GM19397 (cell line): ENCODE data around the gene LRRC8E.
"Not testable (repeated sequence)": the region's sequence is repeated elsewhere in the genome, so short reads cannot be mapped to it uniquely, and the experiment has no call there.

Experiments
- ATAC-seq: cut with Tn5 transposase; IDR thresholded peaks from one replicate; pipeline ENCODE4 v1.9.1; 2021; ENCODE audit warnings: mild to moderate bottlenecking, moderate library complexity; ENCODE audit not compliant: unreplicated experiment

The LRRC8E gene

GRCh38 chr19:7928741-7929701 is 40.7 kb downstream of the LRRC8E start:
- ATAC-seq: no peak

GRCh38 chr19:7930030-7930429 is 41.7 kb downstream of the LRRC8E start:
- not testable (repeated sequence) for ATAC-seq

- ATAC-seq: no peak
Observed at GRCh38 chr19:7930765-7931164, 42.5 kb downstream of the LRRC8E start.

- ATAC-seq: no peak
Observed at GRCh38 chr19:7931221-7932061, 43.1 kb downstream of the LRRC8E start.

- no peak for ATAC-seq
Observed at GRCh38 chr19:7932276-7932929, 44.1 kb downstream of the LRRC8E start.

GRCh38 chr19:7932930-7933300 is 44.6 kb downstream of the LRRC8E start:
- ATAC-seq: no peak

- ATAC-seq: no peak
Observed at GRCh38 chr19:7933411-7933810, 45.1 kb downstream of the LRRC8E start.

GRCh38 chr19:7933828-7934725 is 45.8 kb downstream of the LRRC8E start:
- ATAC-seq: no peak

- no peak for ATAC-seq
Observed at GRCh38 chr19:7934766-7935165, 46.5 kb downstream of the LRRC8E start.

- ATAC-seq: no peak
Observed at GRCh38 chr19:7940841-7941240, 52.5 kb downstream of the LRRC8E start.

GRCh38 chr19:7941895-7942596 is 53.7 kb downstream of the LRRC8E start:
- ATAC-seq: no peak

GRCh38 chr19:7942981-7943443 is 54.7 kb downstream of the LRRC8E start:
- peak; percentile 10 for ATAC-seq

- ATAC-seq: peak; percentile 90
Observed at GRCh38 chr19:7943444-7944176, 55.3 kb downstream of the LRRC8E start, which contains the start of gene TIMM44. Gene TIMM44 (minus strand): TSS chr19:7943666. CDS start chr19:7943651, 15 bp downstream.

- peak; percentile 25 for ATAC-seq
Observed at GRCh38 chr19:7944177-7944761, 56.0 kb downstream of the LRRC8E start.

GRCh38 chr19:7947939-7948338 is 59.6 kb downstream of the LRRC8E start:
- no peak for ATAC-seq
